Measurements from ENCODE around the gene NMRAL1.

Gene NMRAL1

DNA sequence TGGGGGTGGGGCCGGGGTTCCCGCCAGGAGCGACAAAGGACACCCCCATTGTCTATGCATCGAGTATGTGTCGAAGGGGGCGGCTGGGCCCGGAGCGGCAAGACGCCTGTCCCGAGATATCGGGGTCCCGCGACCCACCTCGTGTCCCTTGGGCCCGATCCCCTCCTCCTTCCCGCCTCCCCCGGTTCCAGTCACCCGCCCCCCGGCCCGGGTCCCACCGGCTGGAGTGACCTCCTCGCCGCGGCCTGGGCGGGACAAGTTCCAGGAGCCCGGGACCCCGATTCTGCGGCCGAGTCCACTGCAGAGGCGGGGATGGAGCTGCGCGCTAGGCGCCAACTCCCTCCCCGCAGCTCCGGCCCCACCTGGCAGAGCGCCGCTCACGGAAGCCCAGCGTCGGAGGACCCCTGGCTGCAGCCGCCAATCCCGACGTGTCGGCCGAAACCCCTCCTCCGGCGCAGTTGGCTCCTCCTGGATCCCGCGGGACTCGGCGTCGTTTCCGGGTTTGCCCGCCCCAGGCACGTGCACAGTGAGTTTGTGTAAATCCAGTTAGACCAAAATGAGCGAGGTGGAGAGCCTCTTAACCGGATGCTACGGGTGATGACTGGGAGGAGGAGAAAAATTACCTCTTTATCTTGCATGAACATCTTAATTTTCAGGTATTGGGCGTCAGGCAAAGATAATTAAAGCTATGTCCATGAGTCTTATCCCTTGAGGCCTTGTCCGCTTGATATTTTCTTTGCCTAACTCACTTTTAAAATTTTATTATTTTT is at the start of gene NMRAL1:
TSS of gene NMRAL1 (minus strand) at position 434 of the 770 bp plus-strand sequence. CDS start 493 bp downstream, outside the sequence.
- peak; percentile 94 for DNase-seq (ENCODE audit: low read depth, low spot score)

DNA sequence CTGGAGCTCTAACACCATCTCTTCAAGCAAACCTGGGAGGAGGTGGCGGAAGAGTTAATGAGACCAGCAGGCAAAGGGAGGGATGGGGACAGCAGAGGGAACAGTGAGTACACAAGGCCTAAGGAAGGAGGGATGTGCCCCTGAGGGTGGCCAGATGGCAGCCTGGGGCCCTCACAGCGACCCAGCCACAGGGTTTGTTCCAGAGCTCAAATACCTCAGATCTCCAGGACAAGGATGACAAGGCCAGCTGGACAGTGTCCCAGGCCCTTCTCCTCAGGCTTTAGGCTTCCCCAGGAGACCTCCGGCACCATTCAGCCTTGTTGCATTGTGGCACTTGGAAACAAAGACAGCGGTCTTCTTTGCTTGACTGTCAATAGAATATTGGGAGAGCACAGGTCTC is 49.3 kb upstream of the NMRAL1 start:
- DNase-seq (ENCODE audit: low read depth, low spot score) = no peak

DNA sequence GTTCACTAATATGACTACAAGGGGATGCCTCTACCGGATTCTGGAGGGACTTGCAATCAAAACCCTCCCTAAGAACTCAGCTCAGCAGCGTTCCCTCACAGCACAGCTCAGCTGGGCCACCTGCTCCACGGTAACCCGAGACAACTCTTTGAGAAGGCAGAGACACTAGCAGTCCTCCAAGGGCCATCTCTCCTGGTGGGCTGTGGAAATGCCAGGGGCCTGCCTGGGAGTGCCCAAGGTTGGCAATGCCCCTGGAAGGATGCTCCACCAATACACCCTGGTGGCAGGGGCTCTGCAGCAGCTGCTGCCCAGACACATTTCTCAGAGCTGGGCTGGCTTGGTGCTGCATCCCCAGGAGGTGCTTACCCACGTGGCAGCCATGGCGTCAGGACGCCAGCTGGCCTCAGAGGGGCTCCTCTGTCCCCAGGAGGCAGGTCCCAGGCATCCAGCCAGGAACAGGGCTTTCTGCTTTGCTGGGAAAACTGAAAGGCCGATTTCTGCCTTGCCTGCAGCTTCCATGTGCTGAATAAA is 47.7 kb upstream of the NMRAL1 start:
- DNase-seq (ENCODE audit: low read depth, low spot score) = peak; percentile 88

DNA sequence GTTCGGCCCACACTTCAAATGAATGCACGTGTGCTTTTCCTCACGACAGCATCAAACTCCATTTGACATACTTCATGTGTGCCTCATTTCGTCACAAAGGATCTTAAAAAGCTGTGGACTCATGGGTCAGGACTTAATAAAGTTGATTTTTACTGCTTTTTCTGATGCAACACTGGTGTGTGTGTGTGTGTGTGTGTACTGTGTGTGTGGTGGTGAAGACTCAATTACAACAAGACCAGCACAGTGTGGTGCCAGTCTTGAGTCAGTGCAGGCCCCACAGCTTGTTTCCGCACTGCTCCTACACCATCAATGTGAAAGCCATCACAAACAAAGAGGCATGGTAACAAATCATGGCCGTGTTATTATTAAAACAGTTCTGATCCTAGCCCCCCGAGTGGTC is 46.5 kb upstream of the NMRAL1 start:
- no peak for DNase-seq (ENCODE audit: low read depth, low spot score)

DNA sequence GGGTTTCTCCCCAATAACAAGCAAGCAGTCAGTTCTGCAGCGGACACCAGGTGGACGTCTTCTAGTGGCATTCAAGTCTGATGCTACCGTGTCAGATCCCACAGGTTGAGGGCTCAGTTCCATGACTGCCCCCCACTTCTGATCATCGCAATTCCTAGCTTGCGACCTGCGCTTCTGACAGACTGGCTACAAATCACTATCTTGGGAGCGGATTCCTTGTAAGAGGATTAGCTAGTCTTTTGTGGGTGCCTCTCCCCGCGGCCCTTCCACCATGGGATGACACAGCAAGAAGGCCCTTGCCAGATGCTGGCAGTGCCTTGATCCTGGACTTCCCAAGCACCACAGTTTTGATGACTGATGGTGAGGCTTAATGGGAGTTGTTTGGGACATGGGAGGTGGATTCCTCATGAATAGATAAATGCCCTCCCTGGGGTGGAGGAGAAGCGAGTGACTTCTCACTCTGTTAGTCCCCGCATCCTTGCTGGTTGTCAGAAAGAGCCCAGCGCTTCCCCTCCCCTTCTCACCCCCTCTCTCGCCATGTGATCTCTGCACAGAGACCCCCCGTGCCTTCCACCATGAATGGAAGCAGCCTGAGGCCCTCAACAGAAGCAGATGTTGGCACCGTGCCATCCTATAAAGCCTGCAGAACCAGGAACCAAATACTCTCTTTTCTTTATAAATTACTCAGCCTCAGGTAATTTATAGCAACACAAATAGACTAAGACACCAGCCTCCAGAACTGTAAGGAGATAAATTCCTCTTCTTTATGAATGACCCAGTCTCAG is 45.0 kb upstream of the NMRAL1 start:
- DNase-seq (ENCODE audit: low read depth, low spot score) = no peak

DNA sequence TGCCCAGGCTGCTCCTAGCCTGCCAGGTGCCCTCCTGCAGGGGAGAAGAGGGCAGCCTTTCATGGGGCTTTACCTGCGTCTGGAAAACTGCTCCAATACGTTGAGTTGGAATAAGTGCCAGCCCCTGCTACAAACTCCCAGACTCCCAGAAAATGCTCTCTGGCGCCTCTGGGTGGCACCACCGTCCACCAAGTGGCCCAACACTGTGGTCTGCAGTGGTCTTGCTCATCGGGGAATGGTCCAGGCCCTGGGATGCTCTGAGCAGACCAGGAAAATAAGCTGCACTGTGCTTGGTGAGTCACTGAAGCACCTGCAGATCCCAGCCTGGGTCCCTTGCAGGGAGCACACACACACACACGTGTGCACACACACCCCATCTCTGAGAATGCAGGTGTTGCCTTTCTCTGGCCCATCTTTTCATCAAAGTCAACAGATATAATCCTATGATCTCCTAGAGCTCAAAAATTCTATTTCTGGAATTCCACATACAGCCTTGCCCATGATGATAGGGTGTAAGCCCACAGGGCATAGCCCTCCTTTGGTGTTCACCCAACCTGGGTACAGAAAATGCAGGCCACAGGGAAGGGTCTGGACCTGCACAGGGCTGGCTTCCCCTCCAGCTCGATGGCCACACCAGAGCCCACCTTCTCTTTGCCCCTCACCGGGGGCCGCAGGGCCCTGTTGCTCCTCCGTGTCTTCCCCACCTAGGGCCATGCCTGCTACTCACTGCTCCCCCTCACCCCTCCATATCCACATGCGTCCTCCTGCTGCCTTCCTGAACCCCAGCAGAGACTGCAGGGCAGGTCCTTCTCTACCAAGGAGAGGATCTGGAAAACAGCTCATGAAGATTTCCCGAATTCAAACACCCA is 43.6 kb upstream of the NMRAL1 start:
- peak; percentile 72 for DNase-seq (ENCODE audit: low read depth, low spot score)

DNA sequence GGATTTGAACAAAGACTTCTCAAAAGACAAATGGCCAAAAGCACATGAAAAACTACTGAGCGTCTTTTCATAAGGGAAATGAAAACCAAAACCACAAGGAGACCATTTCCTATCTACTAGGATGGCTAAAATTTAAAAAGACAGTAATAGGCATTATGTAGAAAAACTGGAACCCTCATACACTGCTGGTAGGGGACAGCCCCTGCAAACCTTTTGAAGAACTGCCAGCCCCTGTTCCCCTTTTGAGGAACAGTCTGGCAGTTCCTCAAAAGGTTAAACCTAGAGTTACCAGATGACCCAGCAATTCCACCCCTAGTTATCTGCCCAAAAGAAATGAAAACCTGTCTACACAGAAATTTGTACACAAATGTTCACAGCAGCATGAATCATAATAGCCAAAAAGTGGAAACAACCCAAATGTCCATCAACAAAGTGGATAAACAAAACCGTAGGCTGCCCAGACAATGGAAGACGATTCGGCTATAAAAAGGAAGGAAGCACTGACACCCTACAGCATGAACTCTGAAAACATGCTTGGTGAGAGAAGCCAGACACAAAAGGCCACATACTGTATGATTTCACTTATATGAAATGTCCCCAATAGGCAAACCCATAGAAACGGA is 41.3 kb upstream of the NMRAL1 start:
- DNase-seq (ENCODE audit: low read depth, low spot score) = no peak

DNA sequence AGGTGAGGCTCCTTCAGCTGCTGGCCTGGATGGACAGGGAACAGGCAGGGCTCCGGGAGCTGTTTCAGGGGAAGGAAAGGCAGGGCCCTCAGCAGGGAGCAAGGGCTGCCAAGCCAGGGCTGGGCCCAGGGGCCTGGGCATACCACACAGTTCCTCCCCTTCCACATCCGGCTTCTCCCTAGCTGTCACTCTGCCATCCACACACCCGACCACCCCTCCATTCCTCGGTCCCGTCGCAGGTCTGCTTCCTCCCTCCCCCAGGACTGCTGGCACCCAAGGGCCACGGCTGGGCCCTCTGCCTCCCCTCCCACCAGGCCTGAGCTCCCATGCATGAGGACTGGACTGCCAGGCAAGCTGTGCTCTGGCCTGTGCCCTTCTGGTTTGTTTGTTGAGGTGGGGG is 40.2 kb upstream of the NMRAL1 start:
- DNase-seq (ENCODE audit: low read depth, low spot score) = no peak

DNA sequence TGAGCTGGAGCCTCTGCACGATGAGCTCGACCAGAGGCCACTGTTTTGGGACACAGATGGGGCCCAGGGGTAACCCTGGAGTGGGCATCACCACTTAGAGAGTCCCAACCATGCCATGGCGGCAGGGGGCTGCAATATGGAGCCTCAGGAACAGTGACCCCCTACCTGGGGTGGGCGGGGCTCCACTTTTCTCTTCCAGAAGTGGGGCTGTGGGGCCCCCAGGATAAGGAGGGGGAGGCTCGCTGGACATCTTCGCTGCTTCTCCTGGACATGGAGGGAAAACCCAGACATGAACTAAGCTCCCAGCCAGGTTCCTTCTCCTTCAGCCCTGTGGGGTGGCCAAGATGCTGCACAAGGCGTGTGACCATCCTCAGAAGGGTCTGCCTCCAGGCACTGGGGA is 39.5 kb upstream of the NMRAL1 start:
- DNase-seq (ENCODE audit: low read depth, low spot score) = no peak

DNA sequence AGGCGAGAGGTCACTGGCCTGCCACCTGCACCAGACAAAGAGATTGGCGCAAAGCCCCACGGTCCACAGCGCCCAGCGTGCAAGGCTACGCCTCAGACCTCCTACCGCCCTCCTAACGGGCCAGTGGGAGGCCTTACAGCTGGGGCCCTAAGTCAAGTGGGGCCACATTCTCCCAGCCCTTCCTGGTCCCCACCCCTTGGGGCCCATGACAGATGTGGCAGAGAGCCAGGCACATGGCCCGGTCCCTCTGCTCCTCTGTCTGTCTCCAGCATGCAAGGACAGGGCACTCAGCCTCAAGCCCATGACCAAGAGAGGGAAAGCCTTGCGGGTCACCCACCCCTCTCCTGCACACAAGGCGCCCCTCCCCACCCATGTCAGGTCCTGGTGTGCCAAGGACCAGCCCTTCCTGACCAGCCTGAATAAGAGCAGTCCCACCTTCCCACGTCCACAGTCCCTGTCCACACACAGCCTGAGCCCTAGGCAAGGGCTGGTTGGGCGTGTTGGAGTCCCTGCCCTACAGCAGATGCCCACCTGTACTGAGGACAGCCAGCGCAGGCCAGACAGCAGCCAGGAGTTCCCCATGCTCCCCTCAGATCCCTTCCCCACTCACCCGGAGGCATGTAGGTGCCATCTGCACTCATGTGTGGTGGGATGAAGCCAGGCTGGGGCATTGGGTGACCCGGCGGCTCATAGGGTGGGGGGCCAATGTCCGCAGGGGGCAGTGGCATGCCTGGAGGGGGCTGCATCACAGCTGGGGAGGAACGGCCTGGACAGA is 38.8 kb upstream of the NMRAL1 start:
- DNase-seq (ENCODE audit: low read depth, low spot score) = no peak

DNA sequence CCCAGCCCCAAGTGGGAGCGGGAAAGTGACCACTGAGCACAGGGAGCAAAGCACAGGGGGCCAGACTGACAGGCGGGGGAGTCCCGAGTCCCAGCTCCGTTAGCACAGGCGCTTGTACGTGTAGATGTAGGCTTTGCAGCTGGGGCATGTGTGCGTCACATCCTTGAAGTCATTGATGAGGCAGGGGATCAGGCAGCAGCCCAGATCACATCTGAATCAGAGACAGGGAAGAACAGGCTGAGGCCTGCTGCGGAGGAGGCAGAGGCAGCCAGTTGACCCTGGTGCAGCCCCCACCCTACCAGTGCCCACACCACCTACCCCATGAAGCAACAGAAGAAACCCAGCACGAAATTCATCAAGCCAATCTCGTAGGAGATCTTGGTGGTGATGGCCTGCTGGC is 38.0 kb upstream of the NMRAL1 start:
- DNase-seq (ENCODE audit: low read depth, low spot score) = no peak

DNA sequence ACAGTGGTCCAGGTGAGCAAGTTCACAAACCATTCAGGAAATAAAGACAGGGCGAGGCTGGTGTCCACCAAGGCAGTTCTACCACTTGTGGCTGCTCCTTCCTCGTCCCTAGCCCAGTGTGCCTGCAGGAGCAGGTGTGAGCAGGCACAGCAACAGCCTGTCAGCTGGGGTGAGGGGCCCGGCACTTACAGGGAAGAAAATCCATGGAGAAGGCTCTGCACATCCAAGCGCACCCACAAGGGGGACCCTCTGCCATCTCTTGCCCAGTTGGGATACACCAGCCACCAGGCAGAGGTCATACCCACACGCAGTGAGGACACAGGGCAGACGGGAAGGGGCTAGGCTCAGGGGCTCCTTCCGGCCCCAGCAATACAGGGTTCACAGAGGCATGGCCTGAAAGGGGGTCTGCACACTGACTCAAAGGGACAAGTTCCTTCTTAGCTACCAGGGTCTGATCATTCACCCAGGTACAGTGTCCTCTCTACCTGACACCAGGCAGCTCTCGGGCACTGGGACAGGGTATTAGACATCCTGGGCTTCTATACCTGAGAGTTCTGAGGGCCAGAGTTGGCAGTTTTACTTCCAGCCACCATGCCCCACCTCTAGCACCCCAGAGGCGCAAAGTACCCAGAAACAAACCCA is 37.1 kb upstream of the NMRAL1 start:
- DNase-seq (ENCODE audit: low read depth, low spot score) = peak; percentile 67

DNA sequence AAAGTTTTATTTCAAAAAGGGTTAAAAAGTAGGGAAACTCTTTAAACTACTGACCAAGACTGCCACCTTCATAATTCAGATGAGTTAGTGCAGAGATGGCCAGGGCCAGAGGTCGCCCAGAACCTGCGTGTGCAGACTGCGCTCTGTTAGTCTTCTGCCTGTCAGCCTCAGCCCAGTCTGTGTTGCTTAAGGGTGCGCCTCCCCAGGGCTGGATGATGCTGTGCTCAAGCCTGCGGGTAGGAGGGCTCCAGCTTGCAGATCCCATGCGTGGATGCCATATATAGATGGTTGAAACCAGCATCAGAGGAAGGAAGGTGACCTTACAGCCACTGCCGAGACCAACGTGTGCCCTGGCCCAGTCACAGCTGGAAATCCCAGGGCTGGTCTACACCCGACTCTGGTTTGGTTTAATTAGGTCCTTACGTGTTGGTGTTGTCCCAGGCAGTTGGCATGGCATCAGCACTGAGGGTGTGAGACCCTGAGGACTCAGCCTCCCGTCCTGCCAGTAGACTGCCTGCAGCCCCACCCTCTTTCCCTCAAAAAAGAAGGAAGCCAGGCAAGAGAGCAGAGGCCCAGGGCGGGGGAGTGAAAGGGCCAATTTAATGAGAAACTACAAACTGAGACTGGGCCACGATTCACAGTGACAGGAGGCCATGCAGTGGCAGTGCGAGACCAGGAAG is 36.5 kb upstream of the NMRAL1 start:
- no peak for DNase-seq (ENCODE audit: low read depth, low spot score)

DNA sequence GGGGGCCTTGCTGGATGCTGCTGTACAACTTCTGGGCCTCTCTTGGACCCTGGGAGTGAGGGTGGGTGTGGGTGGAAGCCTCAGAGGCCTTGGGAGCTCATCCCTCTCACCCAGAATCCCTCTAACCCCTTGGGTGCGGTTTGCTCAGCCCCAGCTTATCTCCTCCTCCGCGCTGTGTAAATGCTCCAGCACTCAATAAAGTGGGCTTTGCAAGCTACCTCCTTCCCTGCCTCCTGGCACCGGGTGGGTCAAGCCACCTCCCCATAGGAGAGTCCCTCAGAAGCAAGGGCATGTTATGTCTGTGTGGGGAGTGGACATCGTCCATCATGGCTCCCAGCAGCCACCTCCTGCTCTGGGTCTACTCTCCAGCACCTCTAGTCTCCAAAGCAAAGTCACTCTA is 35.7 kb upstream of the NMRAL1 start:
- no peak for DNase-seq (ENCODE audit: low read depth, low spot score)

DNA sequence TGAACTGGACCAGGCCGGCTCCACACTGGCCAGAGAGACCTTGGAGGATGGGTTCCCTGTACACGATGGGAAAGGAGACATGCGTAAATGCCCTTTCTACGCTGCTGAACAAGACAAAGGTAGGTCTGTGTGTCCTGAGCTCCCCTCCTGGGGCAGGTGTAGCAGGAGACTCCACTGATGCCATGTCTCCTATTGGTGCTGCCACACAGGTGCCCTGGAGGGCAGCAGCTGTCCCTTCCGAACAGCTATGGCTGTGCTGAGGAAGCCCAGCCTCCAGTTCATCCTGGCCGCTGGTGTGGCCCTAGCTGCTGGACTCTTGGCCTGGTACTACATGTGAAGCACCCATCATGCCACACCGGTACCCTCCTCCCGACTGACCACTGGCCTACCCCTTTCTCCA is 35.0 kb upstream of the NMRAL1 start:
- DNase-seq (ENCODE audit: low read depth, low spot score) = no peak

DNA sequence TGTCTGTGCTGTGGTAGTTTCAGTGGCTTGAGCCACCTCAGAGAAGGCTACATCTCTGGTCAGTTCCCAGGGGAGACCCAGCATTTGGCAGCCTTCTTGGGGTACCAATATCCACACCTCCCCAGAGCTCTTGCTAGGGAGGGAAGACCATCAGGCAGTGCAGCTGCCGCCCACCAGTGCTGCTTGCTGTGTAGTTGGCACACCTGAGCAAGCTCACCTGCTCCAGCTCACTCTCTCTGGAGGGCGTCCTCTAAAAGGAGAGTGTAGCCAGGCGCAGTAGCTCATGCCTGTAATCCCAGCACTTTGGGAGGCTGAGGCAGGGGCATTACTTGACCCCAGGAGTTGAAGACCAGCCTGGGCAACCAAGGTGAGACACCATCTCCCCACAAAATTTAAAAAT is 34.4 kb upstream of the NMRAL1 start:
- no peak for DNase-seq (ENCODE audit: low read depth, low spot score)

DNA sequence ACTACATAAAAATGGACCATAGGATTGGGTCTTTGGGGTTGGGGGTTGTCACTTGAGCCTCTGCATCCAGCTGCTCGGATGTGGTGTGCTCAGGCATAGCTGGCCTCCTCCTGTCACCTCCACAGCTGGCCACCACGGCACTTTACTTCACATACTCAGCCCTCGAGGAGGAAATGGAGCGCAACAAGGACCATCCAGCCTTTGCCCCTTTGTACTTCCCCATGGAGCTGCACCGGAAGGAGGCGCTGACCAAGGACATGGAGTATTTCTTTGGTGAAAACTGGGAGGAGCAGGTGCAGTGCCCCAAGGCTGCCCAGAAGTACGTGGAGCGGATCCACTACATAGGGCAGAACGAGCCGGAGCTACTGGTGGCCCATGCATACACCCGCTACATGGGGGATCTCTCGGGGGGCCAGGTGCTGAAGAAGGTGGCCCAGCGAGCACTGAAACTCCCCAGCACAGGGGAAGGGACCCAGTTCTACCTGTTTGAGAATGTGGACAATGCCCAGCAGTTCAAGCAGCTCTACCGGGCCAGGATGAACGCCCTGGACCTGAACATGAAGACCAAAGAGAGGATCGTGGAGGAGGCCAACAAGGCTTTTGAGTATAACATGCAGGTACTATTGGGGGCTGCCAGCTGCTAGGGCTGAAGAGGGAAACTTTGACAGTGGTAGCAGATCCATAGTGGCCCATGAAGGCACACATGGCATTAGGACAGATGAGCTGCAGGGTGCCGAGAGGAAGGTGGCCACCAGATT is 33.3 kb upstream of the NMRAL1 start:
- no peak for DNase-seq (ENCODE audit: low read depth, low spot score)

DNA sequence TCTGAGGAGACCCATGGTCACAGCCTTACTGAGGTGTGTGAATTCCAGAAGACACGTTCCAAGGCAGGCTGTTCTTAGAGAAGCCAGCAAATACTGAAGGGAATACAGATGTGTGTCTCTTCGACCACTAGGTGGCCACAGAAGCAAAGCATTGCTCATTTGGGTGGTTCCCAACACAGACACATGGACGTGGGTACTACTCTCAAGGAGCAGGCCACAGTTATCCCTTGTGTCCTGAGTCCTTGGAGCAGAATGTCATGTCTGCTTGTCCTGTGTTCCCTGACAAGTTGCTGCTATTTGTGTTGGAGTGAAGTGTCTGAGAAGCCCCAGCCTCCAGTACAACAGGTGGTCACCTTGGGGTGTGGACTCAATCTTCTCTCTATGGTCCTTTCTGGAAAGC is 32.0 kb upstream of the NMRAL1 start:
- DNase-seq (ENCODE audit: low read depth, low spot score) = peak; percentile 85
